HCT116 (cell line): ENCODE results near the gene MLKL. TPM values are rescaled to one million over a fixed set of nuclear protein-coding genes. Genes with fewer than 3 reads are reported as not detected.

Experiments
- ATAC-seq: fragments of 200-7000 bp; cut with Tn5 transposase; 2 replicates; pipeline ENCODE4 v1.9.1; 2020; ENCODE audit warnings: mild to moderate bottlenecking, moderate library complexity
- BruUV-seq: library from RNA; stranded (reverse); fragments of 400-500 nt; replicated peaks from 2 replicates; lab custom pipeline; 2021; lab: Mats Ljungman, UMichigan
- CTCF ChIA-PET: fragments of 300-600 bp; sonication (Branson Sonifier 250); formaldehyde crosslinking; loops from one replicate; lab custom pipeline; 2021; ENCODE audit warnings: antibody characterized with exemption; lab: Charles Lee
- POLR2A ChIA-PET: fragments of 300-600, 350-600 bp; sonication (Branson Sonifier 250); formaldehyde crosslinking; loops from one replicate; lab custom pipeline; 2021; ENCODE audit warnings: antibody characterized with exemption; lab: Charles Lee
- RAD21 ChIA-PET, 2 experiments: fragments of 300-600 bp; sonication (Branson Sonifier 250); formaldehyde crosslinking; loops; one replicate each; lab custom pipeline; 2023; ENCODE audit warnings: low total read pairs in 2 of 2; ENCODE audit not compliant: uncharacterized antibody in 2 of 2, unreplicated experiment in 2 of 2, low non-redundant PET in 1 of 2; lab: Charles Lee
- DNase-seq: peaks from one replicate; pipeline ENCODE4 v3.0.0-alpha.2; 2010; ENCODE audit warnings: low read depth, low spot score
- H2AFZ ChIP-seq: fragments of 200-600 bp; shearing (Covaris generic), sonication (generic); 2 replicates; pipeline ENCODE4 v1.6.1; 2017; ENCODE audit warnings: low read depth, mixed run types, mixed read lengths, antibody characterized with exemption, low read length; ENCODE audit not compliant: poor library complexity, severe bottlenecking
- H3K27ac ChIP-seq: 2 replicates; pipeline ENCODE4 v1.5.1; 2012; ENCODE audit warnings: low read depth, low read length
- H3K27me3 ChIP-seq: fragments of 200-600 bp; sonication (generic); 2 replicates; pipeline ENCODE4 v1.6.1; 2016; ENCODE audit warnings: mixed run types, low read length, mixed read lengths; ENCODE audit not compliant: insufficient read depth
- H3K36me3 ChIP-seq, 2 experiments: fragments of 200-500 bp in 1 of 2; fragments of 200-600 bp in 1 of 2; sonication (Bioruptor generic) in 1 of 2; sonication (generic) in 1 of 2; 2 replicates each; pipeline versions ENCODE4 v1.5.1 to v1.6.1; 2014 to 2016; ENCODE audit warnings: low read length in 2 of 2, inconsistent platforms in 1 of 2, mixed read lengths in 1 of 2, mixed run types in 1 of 2; ENCODE audit not compliant: insufficient read depth in 2 of 2, control insufficient read depth in 1 of 2
- H3K4me1 ChIP-seq, 2 experiments: fragments of 200-600 bp in 1 of 2; sonication (generic) in 1 of 2; 2 replicates each; pipeline versions ENCODE4 v1.5.1 to v1.6.1; 2012 to 2017; ENCODE audit warnings: low read length in 2 of 2, inconsistent platforms in 1 of 2, mild to moderate bottlenecking in 1 of 2, mixed read lengths in 1 of 2, mixed run types in 1 of 2, moderate library complexity in 1 of 2; ENCODE audit not compliant: insufficient read depth in 2 of 2, control insufficient read depth in 1 of 2
- H3K4me2 ChIP-seq: fragments of 200-600 bp; sonication (generic); 2 replicates; pipeline ENCODE4 v1.6.1; 2017; ENCODE audit warnings: mixed run types, low read length, mixed read lengths
- H3K4me3 ChIP-seq, 2 experiments: fragments of 200-600 bp in 1 of 2; sonication (generic) in 1 of 2; replicated peaks in 1 of 2; 2 replicates each; pipeline ENCODE4 v1.5.1; 2011 to 2016; ENCODE audit warnings: low read length in 2 of 2, control low read depth in 1 of 2, low read depth in 1 of 2, mild to moderate bottlenecking in 1 of 2, mixed read lengths in 1 of 2, mixed run types in 1 of 2
- H3K79me2 ChIP-seq: fragments of 200-600 bp; sonication (generic); 2 replicates; pipeline ENCODE4 v1.6.1; 2017; ENCODE audit warnings: mild to moderate bottlenecking, mixed run types, low read length, moderate library complexity, mixed read lengths; ENCODE audit not compliant: insufficient read depth
- H3K9ac ChIP-seq: fragments of 200-600 bp; sonication (generic); 2 replicates; pipeline ENCODE4 v1.6.1; 2016; ENCODE audit warnings: low read length, mixed read lengths
- H3K9me2 ChIP-seq: fragments of 200-600 bp; sonication (generic), shearing (Covaris generic); 2 replicates; pipeline ENCODE4 v1.6.1; 2017; ENCODE audit warnings: mixed run types, mild to moderate bottlenecking, moderate library complexity; ENCODE audit not compliant: insufficient read depth
- H3K9me3 ChIP-seq, 2 experiments: fragments of 200-500 bp in 1 of 2; fragments of 200-600 bp in 1 of 2; sonication (Bioruptor generic) in 1 of 2; sonication (generic) in 1 of 2; 2 replicates each; pipeline ENCODE4 v1.6.1; 2014 to 2017; ENCODE audit warnings: low read length in 2 of 2, mixed read lengths in 2 of 2, inconsistent platforms in 1 of 2, low read depth in 1 of 2, mild to moderate bottlenecking in 1 of 2, mixed run types in 1 of 2, moderate library complexity in 1 of 2; ENCODE audit not compliant: control insufficient read depth in 1 of 2, insufficient read depth in 1 of 2
- H4K20me1 ChIP-seq: fragments of 200-600 bp; sonication (generic), shearing (Covaris generic); 2 replicates; pipeline ENCODE4 v1.6.1; 2017; ENCODE audit warnings: mixed run types, mild to moderate bottlenecking, moderate library complexity; ENCODE audit not compliant: insufficient read depth
- CEBPB ChIP-seq: IDR thresholded peaks from 2 replicates; pipeline ENCODE4 v1.6.1; 2012; ENCODE audit warnings: low read depth
- ELF1 ChIP-seq: IDR thresholded peaks from 2 replicates; pipeline ENCODE4 v1.6.1; 2012; ENCODE audit warnings: low read depth, borderline replicate concordance
- EZH2phosphoT487 ChIP-seq: fragments of 200-600 bp; IDR thresholded peaks from 2 replicates; pipeline ENCODE4 v1.6.1; 2018; ENCODE audit warnings: antibody characterized with exemption, borderline replicate concordance
- FOSL1 ChIP-seq: IDR thresholded peaks from 2 replicates; pipeline ENCODE4 v1.6.1; 2012; ENCODE audit warnings: low read depth
- JUND ChIP-seq: IDR thresholded peaks from 2 replicates; pipeline ENCODE4 v1.6.1; 2012
- POLR2A ChIP-seq: IDR thresholded peaks from 2 replicates; pipeline ENCODE4 v1.7.0; 2011; ENCODE audit warnings: borderline replicate concordance; ENCODE audit not compliant: insufficient read depth, insufficient read length; ENCODE audit errors: extremely low read depth
- POLR2AphosphoS5 ChIP-seq: IDR thresholded peaks from 2 replicates; pipeline ENCODE4 v1.6.1; 2011; ENCODE audit warnings: mild to moderate bottlenecking, low read depth, low read length, moderate library complexity
- RAD21 ChIP-seq: IDR thresholded peaks from 2 replicates; pipeline ENCODE4 v1.6.1; 2012; ENCODE audit warnings: low read depth, mild to moderate bottlenecking
- SIN3A ChIP-seq: IDR thresholded peaks from 2 replicates; pipeline ENCODE4 v1.6.1; 2012; ENCODE audit warnings: low read depth
- SP1 ChIP-seq: IDR thresholded peaks from 2 replicates; pipeline ENCODE4 v1.6.1; 2012; ENCODE audit warnings: low read depth
- SRF ChIP-seq: IDR thresholded peaks from 2 replicates; pipeline ENCODE4 v1.6.1; 2012; ENCODE audit warnings: low read depth
- TCF7L2 ChIP-seq: IDR thresholded peaks from 2 replicates; pipeline ENCODE4 v1.7.0; 2011; ENCODE audit warnings: borderline replicate concordance, inconsistent platforms; ENCODE audit not compliant: insufficient read depth, insufficient read length; ENCODE audit errors: extremely low read depth
- ZBTB33 ChIP-seq: IDR thresholded peaks from 2 replicates; pipeline ENCODE4 v1.6.1; 2011; ENCODE audit warnings: mild to moderate bottlenecking, low read length, moderate library complexity; ENCODE audit not compliant: insufficient replicate concordance; ENCODE audit errors: extremely low read depth
- ZNF274 ChIP-seq: fragments of 200-500 bp; sonication (Bioruptor generic); IDR thresholded peaks from 2 replicates; pipeline ENCODE4 v1.6.1; 2014; ENCODE audit warnings: mild to moderate bottlenecking, low read depth, low read length, inconsistent platforms
- intact Hi-C: fragments of 100-400 bp; cut with micrococcal nuclease; formaldehyde crosslinking; loops from 2 replicates; pipeline ENCODE4 v1.10.0; 2022
- total RNA-seq: library from RNA; stranded (reverse); gene quantifications from one replicate; pipeline ENCODE4 v1.2.1, GENCODE V29; 2021; ENCODE audit not compliant: unreplicated experiment
- TF ChIP-seq, protein P1 (sequence below): IDR thresholded peaks from 2 replicates; pipeline ENCODE4 v1.6.1; 2012; ENCODE audit warnings: low read depth

MLKL gene
- total RNA-seq, 1 experiment from 2014 or later = 8.3 TPM

- TF ChIP-seq, protein P1, sequence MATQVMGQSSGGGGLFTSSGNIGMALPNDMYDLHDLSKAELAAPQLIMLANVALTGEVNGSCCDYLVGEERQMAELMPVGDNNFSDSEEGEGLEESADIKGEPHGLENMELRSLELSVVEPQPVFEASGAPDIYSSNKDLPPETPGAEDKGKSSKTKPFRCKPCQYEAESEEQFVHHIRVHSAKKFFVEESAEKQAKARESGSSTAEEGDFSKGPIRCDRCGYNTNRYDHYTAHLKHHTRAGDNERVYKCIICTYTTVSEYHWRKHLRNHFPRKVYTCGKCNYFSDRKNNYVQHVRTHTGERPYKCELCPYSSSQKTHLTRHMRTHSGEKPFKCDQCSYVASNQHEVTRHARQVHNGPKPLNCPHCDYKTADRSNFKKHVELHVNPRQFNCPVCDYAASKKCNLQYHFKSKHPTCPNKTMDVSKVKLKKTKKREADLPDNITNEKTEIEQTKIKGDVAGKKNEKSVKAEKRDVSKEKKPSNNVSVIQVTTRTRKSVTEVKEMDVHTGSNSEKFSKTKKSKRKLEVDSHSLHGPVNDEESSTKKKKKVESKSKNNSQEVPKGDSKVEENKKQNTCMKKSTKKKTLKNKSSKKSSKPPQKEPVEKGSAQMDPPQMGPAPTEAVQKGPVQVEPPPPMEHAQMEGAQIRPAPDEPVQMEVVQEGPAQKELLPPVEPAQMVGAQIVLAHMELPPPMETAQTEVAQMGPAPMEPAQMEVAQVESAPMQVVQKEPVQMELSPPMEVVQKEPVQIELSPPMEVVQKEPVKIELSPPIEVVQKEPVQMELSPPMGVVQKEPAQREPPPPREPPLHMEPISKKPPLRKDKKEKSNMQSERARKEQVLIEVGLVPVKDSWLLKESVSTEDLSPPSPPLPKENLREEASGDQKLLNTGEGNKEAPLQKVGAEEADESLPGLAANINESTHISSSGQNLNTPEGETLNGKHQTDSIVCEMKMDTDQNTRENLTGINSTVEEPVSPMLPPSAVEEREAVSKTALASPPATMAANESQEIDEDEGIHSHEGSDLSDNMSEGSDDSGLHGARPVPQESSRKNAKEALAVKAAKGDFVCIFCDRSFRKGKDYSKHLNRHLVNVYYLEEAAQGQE = no peak
- no peak for TF ChIP-seq SP1
Observed at GRCh38 chr16:74699666-74700065, 996 bp downstream of the MLKL start (continued).

DNA sequence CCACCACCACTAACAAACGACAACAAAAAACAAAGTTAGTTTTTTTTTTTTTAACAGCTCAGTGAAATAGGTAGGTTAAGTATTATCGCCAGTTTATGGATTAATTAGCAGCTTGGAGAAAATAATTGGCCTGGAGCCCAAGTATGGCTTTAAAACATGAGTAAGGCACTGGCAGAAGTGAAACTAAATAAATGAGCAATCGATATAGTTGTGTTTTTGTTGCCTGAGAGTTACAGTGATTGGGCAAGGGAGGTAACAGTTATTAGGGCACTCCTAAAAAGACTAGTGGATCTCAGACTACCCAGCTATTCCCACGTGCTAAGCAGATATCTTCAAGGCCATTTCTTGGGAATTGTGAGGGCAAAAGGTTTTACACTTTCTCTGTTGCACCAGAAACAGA lies 2.4 kb downstream of the MLKL start:
- Histone ChIP-seq H3K4me1 (peaks cover 0 to 28% of the 10 kb centered on the region in 2 experiments; a peak in 2 of 4 replicates), H4K20me1 (no peaks in the 10 kb centered on the region), H3K27ac (no peak overlapping the region), H3K36me3 (no peaks in the 10 kb centered on the region; a peak in 1 of 4 replicates), H3K9ac (no peak overlapping the region), H3K4me2 (no peak overlapping the region), H2AFZ (no peak overlapping the region), H3K4me3 (no peak overlapping the region), H3K27me3 (no peaks in the 10 kb centered on the region), H3K79me2 (no peaks in the 10 kb centered on the region; the same call in 1 of the 2 replicates), H3K9me2 (no peaks in the 10 kb centered on the region), H3K9me3 (no peaks in the 10 kb centered on the region)
- RAD21 ChIA-PET = no interaction called here
- CTCF ChIA-PET = interaction anchor here (0.9 kb wide), 1 partner anchor 10 kb away, joined by 4 read pairs; no protein-coding TSS in a partner anchor
- no TSS peak for BruUV-seq
- ATAC-seq (no peak), DNase-seq (no peak)
- POLR2A ChIA-PET = no interaction called here
- intact Hi-C loops = no loop called here
- TF ChIP-seq ELF1 (no peak), JUND (no peak), FOSL1 (no peak), SIN3A (no peak), EZH2phosphoT487 (no peak), ZNF274 (no peak), CEBPB (no peak), SRF (no peak), POLR2AphosphoS5 (no peak), POLR2A (no peak), RAD21 (no peak), ZBTB33 (no peak), TCF7L2 (no peak)
- TF ChIP-seq, protein P1 = no peak
